Measurements from ENCODE around the gene TNFRSF4.

TNFRSF4 gene

GRCh38 chr1:1245178-1245816 is 31.3 kb upstream of the TNFRSF4 start:
- DNase-seq, result no peak

- no peak for DNase-seq
These were observed 30.3 kb upstream of the TNFRSF4 start for GRCh38 chr1:1244192-1244811.

GRCh38 chr1:1243807-1244191 is 29.8 kb upstream of the TNFRSF4 start:
- DNase-seq, result no peak

GRCh38 chr1:1243266-1243660 is 29.3 kb upstream of the TNFRSF4 start:
- DNase-seq, result no peak

GRCh38 chr1:1242461-1243265 is 28.7 kb upstream of the TNFRSF4 start:
- no peak for DNase-seq

- DNase-seq, result no peak
These were observed 27.8 kb upstream of the TNFRSF4 start for GRCh38 chr1:1241588-1242219.

- no peak for DNase-seq
These were observed 27.1 kb upstream of the TNFRSF4 start for GRCh38 chr1:1240822-1241587.

GRCh38 chr1:1240348-1240732 is 26.4 kb upstream of the TNFRSF4 start:
- DNase-seq, result no peak

GRCh38 chr1:1239614-1240347 is 25.8 kb upstream of the TNFRSF4 start:
- DNase-seq, result no peak

GRCh38 chr1:1239227-1239613 is 25.3 kb upstream of the TNFRSF4 start:
- DNase-seq, result no peak

- no peak for DNase-seq
These were observed 24.8 kb upstream of the TNFRSF4 start for GRCh38 chr1:1238702-1239178.

- no peak for DNase-seq
These were observed 24.1 kb upstream of the TNFRSF4 start for GRCh38 chr1:1237874-1238701.

GRCh38 chr1:1236945-1237873 is 23.3 kb upstream of the TNFRSF4 start:
- DNase-seq, result no peak

GRCh38 chr1:1236176-1236763 is 22.3 kb upstream of the TNFRSF4 start:
- DNase-seq, result no peak

- no peak for DNase-seq
These were observed 21.2 kb upstream of the TNFRSF4 start for GRCh38 chr1:1235016-1235744.

GRCh38 chr1:1234180-1234808 is 20.3 kb upstream of the TNFRSF4 start:
- DNase-seq, result no peak

- DNase-seq, result no peak
These were observed 19.6 kb upstream of the TNFRSF4 start for GRCh38 chr1:1233567-1233892.
